22Rv1 (cell line): ENCODE results near the gene EXOC1L.

Source experiments
- CTCF ChIP-seq: fragments of 450-650 bp; IDR thresholded peaks from 2 replicates; pipeline ENCODE4 v1.5.1; 2017; ENCODE audit warnings: mild to moderate bottlenecking
- ZFX ChIP-seq: fragments of 450-650 bp; IDR thresholded peaks from 2 replicates; pipeline ENCODE4 v1.6.1; 2017; ENCODE audit warnings: antibody characterized with exemption, borderline replicate concordance

- TF ChIP-seq CTCF (no peak), ZFX (no peak)
Measured at GRCh38 chr4:55880652-55881280, 61.2 kb downstream of the EXOC1L start.
